G401.6 (cell line): ENCODE data around the gene ADARB1.

Experiments
- FAIRE-seq: peaks from 2 replicates; lab custom pipeline; 2012; peaks lifted over from hg19 to GRCh38; lab: Jason Lieb, UNC

The ADARB1 gene

DNA sequence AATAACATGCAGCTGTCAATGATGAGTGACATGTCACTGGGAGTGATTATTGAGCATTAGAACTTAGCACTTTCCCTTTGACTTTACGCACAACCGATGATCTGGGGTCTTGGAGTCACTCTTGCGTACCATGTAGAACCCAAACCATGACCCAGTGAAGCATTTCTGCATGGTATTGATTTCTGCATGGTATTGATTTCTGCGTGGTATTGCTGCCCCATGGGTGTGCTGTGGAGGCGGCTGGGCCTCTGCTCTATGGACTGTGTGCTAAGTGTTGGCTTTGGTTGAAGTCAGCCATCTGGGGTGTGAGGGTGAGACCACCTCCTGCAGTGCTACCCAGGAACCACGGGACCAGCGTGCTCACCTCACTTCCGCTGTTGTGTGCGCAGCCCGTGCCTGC lies 98.0 kb downstream of the ADARB1 start:
- FAIRE-seq = no peak

- peak; percentile 27 for FAIRE-seq
These were observed 101.1 kb downstream of the ADARB1 start for GRCh38 chr21:45175326-45176095.

DNA sequence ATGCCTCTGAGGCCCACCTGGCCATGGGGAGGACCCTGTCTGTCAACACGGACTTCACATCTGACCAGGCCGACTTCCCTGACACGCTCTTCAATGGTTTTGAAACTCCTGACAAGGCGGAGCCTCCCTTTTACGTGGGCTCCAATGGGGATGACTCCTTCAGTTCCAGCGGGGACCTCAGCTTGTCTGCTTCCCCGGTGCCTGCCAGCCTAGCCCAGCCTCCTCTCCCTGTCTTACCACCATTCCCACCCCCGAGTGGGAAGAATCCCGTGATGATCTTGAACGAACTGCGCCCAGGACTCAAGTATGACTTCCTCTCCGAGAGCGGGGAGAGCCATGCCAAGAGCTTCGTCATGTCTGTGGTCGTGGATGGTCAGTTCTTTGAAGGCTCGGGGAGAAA lies 101.8 kb downstream of the ADARB1 start:
- no peak for FAIRE-seq

- FAIRE-seq = no peak
These were observed 102.7 kb downstream of the ADARB1 start for GRCh38 chr21:45177039-45177438.

- no peak for FAIRE-seq
These were observed 103.8 kb downstream of the ADARB1 start for GRCh38 chr21:45178070-45178608.

DNA sequence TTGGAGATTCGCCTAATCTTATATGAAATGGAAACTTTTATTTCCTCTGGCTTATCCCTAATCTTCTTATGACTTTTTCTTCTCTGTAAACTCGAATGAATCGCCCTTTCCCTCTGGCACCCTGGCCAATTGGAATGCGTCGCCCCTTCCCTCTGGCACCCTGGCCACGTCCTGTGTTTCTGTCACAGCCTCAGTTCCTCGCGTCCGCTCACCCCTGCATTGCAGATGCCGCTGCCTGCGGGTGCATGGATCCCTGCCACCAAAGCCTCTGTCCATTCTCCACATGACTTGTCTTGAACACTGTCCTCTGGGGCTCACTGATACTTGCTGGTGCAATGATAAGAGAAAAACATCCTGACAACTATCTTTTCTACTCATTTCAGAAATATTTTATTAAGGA lies 104.6 kb downstream of the ADARB1 start:
- no peak for FAIRE-seq

- no peak for FAIRE-seq
These were observed 105.3 kb downstream of the ADARB1 start for GRCh38 chr21:45179568-45180245.

DNA sequence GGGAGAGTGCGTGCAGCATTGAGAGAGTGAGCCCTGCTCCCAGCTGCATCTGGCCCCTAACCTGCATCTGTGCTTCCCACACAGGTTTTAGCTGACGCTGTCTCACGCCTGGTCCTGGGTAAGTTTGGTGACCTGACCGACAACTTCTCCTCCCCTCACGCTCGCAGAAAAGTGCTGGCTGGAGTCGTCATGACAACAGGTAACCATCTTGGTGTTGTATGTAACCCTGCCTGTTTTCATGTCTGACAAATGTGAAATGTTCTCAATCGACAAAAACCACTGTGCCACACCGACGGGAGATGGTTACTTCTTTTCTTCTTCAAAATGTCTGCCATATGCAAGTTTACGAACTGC lies 105.8 kb downstream of the ADARB1 start:
- no peak for FAIRE-seq

- no peak for FAIRE-seq
These were observed 108.6 kb downstream of the ADARB1 start for GRCh38 chr21:45182958-45183357.

DNA sequence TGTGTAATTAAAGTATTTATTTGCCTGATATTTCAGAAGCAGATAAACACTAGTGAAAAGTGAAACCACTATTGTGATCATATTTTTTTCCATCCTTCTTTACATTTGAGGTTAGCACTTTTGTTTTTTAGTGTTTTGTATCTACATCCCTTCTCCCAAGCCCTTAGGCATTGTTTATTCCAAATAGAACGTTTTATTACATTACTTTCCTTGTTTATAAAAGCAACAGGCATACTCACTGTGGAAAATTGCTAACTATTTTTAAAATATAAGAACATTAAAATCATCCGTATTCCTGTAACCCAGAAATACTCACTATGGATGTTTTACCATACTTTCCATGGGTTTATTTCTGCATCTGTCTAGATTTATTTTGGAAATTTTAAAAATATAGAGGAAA lies 109.5 kb downstream of the ADARB1 start:
- no peak for FAIRE-seq

DNA sequence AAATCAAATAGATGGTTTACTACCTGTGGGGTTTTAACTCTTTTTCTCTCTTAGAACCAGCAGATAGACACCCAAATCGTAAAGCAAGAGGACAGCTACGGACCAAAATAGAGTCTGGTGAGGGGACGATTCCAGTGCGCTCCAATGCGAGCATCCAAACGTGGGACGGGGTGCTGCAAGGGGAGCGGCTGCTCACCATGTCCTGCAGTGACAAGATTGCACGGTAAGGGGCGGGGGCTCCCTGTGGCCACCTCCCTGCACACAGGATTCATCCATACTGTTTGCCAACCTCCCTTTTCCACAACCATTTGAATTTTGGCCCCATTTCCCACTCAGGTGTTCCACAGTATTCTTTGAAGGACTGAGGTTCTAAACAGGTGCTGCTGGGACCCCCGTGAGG lies 110.5 kb downstream of the ADARB1 start:
- FAIRE-seq = no peak

DNA sequence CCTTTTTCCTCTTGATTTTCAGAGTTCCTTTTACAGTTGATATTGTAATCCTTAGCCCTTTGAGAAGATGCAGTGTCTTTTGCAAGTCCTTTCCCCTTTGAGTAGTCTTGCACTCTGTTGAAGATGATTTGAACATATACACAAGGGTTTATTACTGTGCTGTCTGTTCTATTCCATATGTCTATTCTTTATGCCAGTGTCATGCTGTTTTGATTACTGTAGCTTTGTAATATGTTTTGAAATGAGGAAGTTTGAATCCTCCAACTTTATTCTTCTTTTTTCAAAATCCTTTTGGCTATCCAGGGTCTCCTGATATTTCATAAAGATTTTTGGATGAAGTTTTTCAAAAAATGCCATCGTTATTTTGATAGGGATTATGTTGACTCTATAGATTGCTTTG lies 112.3 kb downstream of the ADARB1 start:
- no peak for FAIRE-seq

DNA sequence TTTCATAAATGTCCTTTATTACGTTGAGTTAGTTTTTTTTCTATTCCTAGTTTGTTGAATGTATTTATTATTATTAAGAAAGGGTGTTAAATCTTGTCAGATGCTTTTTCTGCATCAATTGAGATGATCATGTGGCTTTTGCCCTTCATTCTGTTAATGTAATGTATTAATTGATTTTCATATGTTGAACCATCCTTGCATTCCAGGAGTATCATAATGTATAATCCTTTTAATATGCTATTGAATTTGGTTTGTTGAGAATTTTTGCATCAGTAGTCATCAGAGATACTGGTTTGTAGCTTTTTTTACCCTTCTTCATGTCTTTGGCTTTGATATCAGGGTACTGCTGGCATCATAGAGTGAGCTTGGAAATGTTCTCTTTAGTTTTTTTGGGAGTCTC lies 113.3 kb downstream of the ADARB1 start:
- FAIRE-seq = no peak

GRCh38 chr21:45190013-45190412 lies 115.6 kb downstream of the ADARB1 start:
- no peak for FAIRE-seq

DNA sequence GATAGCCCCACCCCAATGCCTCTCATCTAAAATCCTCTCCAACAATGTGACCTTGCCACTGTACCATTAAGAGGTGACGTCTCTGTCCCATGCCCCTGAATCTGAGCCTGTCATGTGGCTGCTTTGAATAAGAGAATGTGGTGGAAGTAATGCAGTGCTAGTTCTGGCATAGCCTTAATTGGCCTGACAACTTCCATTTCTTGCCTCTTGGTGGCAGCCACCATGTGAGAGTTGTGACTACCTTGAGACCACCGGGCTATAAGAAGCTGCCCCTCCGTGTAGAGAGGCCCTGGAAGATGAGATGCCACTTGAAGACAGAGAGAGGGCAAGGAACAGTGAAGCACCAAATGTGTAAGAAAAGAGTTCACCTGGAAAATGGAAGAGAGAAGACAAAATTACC lies 118.0 kb downstream of the ADARB1 start:
- FAIRE-seq = no peak

GRCh38 chr21:45196620-45197019 lies 122.2 kb downstream of the ADARB1 start:
- FAIRE-seq = no peak

GRCh38 chr21:45199201-45199600 lies 124.8 kb downstream of the ADARB1 start:
- FAIRE-seq = no peak

DNA sequence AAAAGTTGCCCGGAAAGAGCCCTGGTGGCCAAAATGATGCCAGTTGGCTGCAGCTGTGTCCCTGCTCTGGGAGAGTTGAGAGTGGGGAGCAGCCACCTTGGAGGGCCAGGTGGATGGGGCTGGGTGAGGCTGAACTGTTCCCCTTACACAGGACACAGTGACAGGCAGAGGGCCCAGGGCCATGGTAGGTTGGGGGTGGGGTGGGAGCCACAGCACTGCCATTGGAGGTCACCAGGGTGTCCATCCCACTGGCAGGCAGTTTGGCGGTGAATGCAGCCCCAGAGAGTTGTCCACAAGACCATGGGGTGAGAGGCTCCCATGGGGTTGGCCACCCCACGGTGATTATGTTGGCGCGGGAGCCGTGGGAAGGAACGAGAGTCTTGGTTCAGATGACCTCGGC lies 125.7 kb downstream of the ADARB1 start:
- no peak for FAIRE-seq

DNA sequence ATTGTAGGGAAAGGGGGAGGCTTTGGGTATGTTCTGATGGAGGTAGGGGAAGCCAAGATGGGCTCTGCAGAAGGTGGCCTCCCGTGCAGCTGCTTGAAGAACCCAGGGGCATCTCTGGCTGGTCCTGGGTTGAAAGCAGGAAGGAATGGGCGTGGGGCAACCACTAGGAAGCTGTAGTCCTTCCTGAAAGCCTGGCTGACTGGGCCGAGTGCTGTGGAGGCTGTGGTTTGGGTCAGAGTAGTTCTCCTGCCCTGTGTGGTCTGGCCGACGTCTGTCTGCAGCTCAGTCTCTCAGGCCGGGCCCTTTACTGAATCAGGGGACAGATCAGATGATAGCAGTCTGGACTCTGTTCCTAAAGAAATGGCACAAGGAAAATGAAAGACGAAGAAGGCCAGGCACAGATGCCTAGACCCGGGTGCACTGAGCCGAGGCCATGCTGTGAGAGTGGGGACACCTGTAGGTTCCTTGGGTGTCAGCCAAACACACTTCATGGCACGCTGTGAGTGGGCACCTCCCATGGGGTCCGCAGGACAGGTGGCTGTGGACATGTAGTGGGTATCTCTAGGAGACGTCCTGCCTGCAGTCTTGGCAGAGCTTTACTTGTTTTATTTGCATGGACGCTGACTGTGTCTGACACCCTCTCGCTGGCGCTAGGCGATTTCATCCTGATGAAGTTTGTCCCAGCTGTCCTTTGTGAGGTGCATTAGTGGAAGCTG lies 126.4 kb downstream of the ADARB1 start:
- FAIRE-seq = no peak

DNA sequence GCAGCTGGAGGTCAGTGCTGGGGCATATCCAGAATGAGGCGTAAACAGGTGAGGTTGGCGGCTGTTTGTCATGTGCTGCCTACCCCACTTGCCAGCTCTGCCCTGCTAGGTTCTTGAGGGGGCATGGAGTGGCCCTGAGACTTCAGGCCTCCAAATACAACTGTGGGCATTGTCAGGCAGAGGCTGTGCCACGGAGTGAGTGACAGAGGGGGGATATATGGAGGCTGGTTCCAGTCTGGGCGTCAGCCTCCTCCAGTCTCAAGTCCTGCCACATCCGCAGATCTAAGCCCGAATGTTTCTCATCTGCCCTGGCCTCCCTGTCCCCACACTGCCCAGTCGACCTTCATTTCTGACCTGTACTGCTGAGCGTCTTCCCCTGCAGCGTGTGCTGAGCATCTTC lies 128.0 kb downstream of the ADARB1 start:
- FAIRE-seq = no peak

DNA sequence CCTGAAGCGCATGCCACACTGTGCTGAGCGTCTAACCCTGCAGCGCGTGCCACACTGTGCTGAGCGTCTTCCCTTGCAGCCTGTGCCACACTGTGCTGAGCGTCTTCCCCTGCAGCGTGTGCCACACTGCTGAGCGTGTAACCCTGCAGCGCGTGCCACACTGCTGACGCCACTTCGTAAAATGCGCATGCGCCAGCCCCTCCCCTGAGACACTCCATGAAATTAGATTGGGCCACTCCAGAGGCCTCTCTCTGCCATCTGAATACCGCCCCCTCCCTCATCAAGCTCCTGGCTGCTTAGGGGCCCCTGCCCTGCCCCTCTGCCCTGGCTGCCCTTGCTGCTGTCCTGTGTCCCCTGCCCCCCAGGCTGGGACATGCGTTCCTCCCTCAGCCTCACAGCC lies 128.5 kb downstream of the ADARB1 start:
- no peak for FAIRE-seq

- no peak for FAIRE-seq
These were observed 129.6 kb downstream of the ADARB1 start for GRCh38 chr21:45203983-45204382.

DNA sequence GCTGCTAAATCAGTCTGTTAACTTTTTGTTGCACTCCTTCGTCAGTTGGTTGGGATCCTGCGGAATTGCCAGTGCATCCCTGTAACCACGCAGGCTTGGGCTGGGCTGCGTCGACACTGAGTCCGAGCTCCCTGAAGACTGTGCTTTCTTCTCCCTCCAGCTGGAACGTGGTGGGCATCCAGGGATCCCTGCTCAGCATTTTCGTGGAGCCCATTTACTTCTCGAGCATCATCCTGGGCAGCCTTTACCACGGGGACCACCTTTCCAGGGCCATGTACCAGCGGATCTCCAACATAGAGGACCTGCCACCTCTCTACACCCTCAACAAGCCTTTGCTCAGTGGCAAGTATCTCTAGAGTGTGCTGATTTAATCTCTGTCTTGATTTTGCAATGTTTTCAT lies 130.0 kb downstream of the ADARB1 start:
- no peak for FAIRE-seq
